HCT116 (cell line): ENCODE measurements around the gene TMC2. TPM values are rescaled to one million over a fixed set of nuclear protein-coding genes. Genes with fewer than 3 reads are reported as not detected.

Experiments used
- ATAC-seq: fragments of 200-7000 bp; cut with Tn5 transposase; 2 replicates; pipeline ENCODE4 v1.9.1; 2020; ENCODE audit warnings: mild to moderate bottlenecking, moderate library complexity
- BruUV-seq: library from RNA; stranded (reverse); fragments of 400-500 nt; replicated peaks from 2 replicates; lab custom pipeline; 2021; lab: Mats Ljungman, UMichigan
- CTCF ChIA-PET: fragments of 300-600 bp; sonication (Branson Sonifier 250); formaldehyde crosslinking; loops from one replicate; lab custom pipeline; 2021; ENCODE audit warnings: antibody characterized with exemption; lab: Charles Lee
- POLR2A ChIA-PET: fragments of 300-600, 350-600 bp; sonication (Branson Sonifier 250); formaldehyde crosslinking; loops from one replicate; lab custom pipeline; 2021; ENCODE audit warnings: antibody characterized with exemption; lab: Charles Lee
- RAD21 ChIA-PET, 2 experiments: fragments of 300-600 bp; sonication (Branson Sonifier 250); formaldehyde crosslinking; loops; one replicate each; lab custom pipeline; 2023; ENCODE audit warnings: low total read pairs in 2 of 2; ENCODE audit not compliant: uncharacterized antibody in 2 of 2, unreplicated experiment in 2 of 2, low non-redundant PET in 1 of 2; lab: Charles Lee
- DNase-seq: peaks from one replicate; pipeline ENCODE4 v3.0.0-alpha.2; 2010; ENCODE audit warnings: low read depth, low spot score
- H2AFZ ChIP-seq: fragments of 200-600 bp; shearing (Covaris generic), sonication (generic); 2 replicates; pipeline ENCODE4 v1.6.1; 2017; ENCODE audit warnings: low read depth, mixed run types, mixed read lengths, antibody characterized with exemption, low read length; ENCODE audit not compliant: poor library complexity, severe bottlenecking
- H3K27ac ChIP-seq: 2 replicates; pipeline ENCODE4 v1.5.1; 2012; ENCODE audit warnings: low read depth, low read length
- H3K27me3 ChIP-seq: fragments of 200-600 bp; sonication (generic); 2 replicates; pipeline ENCODE4 v1.6.1; 2016; ENCODE audit warnings: mixed run types, low read length, mixed read lengths; ENCODE audit not compliant: insufficient read depth
- H3K36me3 ChIP-seq, 2 experiments: fragments of 200-500 bp in 1 of 2; fragments of 200-600 bp in 1 of 2; sonication (Bioruptor generic) in 1 of 2; sonication (generic) in 1 of 2; 2 replicates each; pipeline versions ENCODE4 v1.5.1 to v1.6.1; 2014 to 2016; ENCODE audit warnings: low read length in 2 of 2, inconsistent platforms in 1 of 2, mixed read lengths in 1 of 2, mixed run types in 1 of 2; ENCODE audit not compliant: insufficient read depth in 2 of 2, control insufficient read depth in 1 of 2
- H3K4me1 ChIP-seq, 2 experiments: fragments of 200-600 bp in 1 of 2; sonication (generic) in 1 of 2; 2 replicates each; pipeline versions ENCODE4 v1.5.1 to v1.6.1; 2012 to 2017; ENCODE audit warnings: low read length in 2 of 2, inconsistent platforms in 1 of 2, mild to moderate bottlenecking in 1 of 2, mixed read lengths in 1 of 2, mixed run types in 1 of 2, moderate library complexity in 1 of 2; ENCODE audit not compliant: insufficient read depth in 2 of 2, control insufficient read depth in 1 of 2
- H3K4me2 ChIP-seq: fragments of 200-600 bp; sonication (generic); 2 replicates; pipeline ENCODE4 v1.6.1; 2017; ENCODE audit warnings: mixed run types, low read length, mixed read lengths
- H3K4me3 ChIP-seq, 2 experiments: fragments of 200-600 bp in 1 of 2; sonication (generic) in 1 of 2; replicated peaks in 1 of 2; 2 replicates each; pipeline ENCODE4 v1.5.1; 2011 to 2016; ENCODE audit warnings: low read length in 2 of 2, control low read depth in 1 of 2, low read depth in 1 of 2, mild to moderate bottlenecking in 1 of 2, mixed read lengths in 1 of 2, mixed run types in 1 of 2
- H3K79me2 ChIP-seq: fragments of 200-600 bp; sonication (generic); 2 replicates; pipeline ENCODE4 v1.6.1; 2017; ENCODE audit warnings: mild to moderate bottlenecking, mixed run types, low read length, moderate library complexity, mixed read lengths; ENCODE audit not compliant: insufficient read depth
- H3K9ac ChIP-seq: fragments of 200-600 bp; sonication (generic); 2 replicates; pipeline ENCODE4 v1.6.1; 2016; ENCODE audit warnings: low read length, mixed read lengths
- H3K9me2 ChIP-seq: fragments of 200-600 bp; sonication (generic), shearing (Covaris generic); 2 replicates; pipeline ENCODE4 v1.6.1; 2017; ENCODE audit warnings: mixed run types, mild to moderate bottlenecking, moderate library complexity; ENCODE audit not compliant: insufficient read depth
- H3K9me3 ChIP-seq, 2 experiments: fragments of 200-500 bp in 1 of 2; fragments of 200-600 bp in 1 of 2; sonication (Bioruptor generic) in 1 of 2; sonication (generic) in 1 of 2; 2 replicates each; pipeline ENCODE4 v1.6.1; 2014 to 2017; ENCODE audit warnings: low read length in 2 of 2, mixed read lengths in 2 of 2, inconsistent platforms in 1 of 2, low read depth in 1 of 2, mild to moderate bottlenecking in 1 of 2, mixed run types in 1 of 2, moderate library complexity in 1 of 2; ENCODE audit not compliant: control insufficient read depth in 1 of 2, insufficient read depth in 1 of 2
- H4K20me1 ChIP-seq: fragments of 200-600 bp; sonication (generic), shearing (Covaris generic); 2 replicates; pipeline ENCODE4 v1.6.1; 2017; ENCODE audit warnings: mixed run types, mild to moderate bottlenecking, moderate library complexity; ENCODE audit not compliant: insufficient read depth
- EGR1 ChIP-seq: IDR thresholded peaks from 2 replicates; pipeline ENCODE4 v1.6.1; 2012; ENCODE audit warnings: low read depth
- ELF1 ChIP-seq: IDR thresholded peaks from 2 replicates; pipeline ENCODE4 v1.6.1; 2012; ENCODE audit warnings: low read depth, borderline replicate concordance
- EZH2phosphoT487 ChIP-seq: fragments of 200-600 bp; IDR thresholded peaks from 2 replicates; pipeline ENCODE4 v1.6.1; 2018; ENCODE audit warnings: antibody characterized with exemption, borderline replicate concordance
- POLR2A ChIP-seq: IDR thresholded peaks from 2 replicates; pipeline ENCODE4 v1.7.0; 2011; ENCODE audit warnings: borderline replicate concordance; ENCODE audit not compliant: insufficient read depth, insufficient read length; ENCODE audit errors: extremely low read depth
- RAD21 ChIP-seq: IDR thresholded peaks from 2 replicates; pipeline ENCODE4 v1.6.1; 2012; ENCODE audit warnings: low read depth, mild to moderate bottlenecking
- SP1 ChIP-seq: IDR thresholded peaks from 2 replicates; pipeline ENCODE4 v1.6.1; 2012; ENCODE audit warnings: low read depth
- SRF ChIP-seq: IDR thresholded peaks from 2 replicates; pipeline ENCODE4 v1.6.1; 2012; ENCODE audit warnings: low read depth
- YY1 ChIP-seq: IDR thresholded peaks from 2 replicates; pipeline ENCODE4 v1.6.1; 2011; ENCODE audit warnings: low read length, low read depth, moderate library complexity, mild to moderate bottlenecking; ENCODE audit not compliant: insufficient replicate concordance; ENCODE audit errors: extremely low read depth
- ZNF274 ChIP-seq: fragments of 200-500 bp; sonication (Bioruptor generic); IDR thresholded peaks from 2 replicates; pipeline ENCODE4 v1.6.1; 2014; ENCODE audit warnings: mild to moderate bottlenecking, low read depth, low read length, inconsistent platforms
- intact Hi-C: fragments of 100-400 bp; cut with micrococcal nuclease; formaldehyde crosslinking; loops from 2 replicates; pipeline ENCODE4 v1.10.0; 2022
- total RNA-seq: library from RNA; stranded (reverse); gene quantifications from one replicate; pipeline ENCODE4 v1.2.1, GENCODE V29; 2021; ENCODE audit not compliant: unreplicated experiment
- TF ChIP-seq, protein P1 (sequence below): IDR thresholded peaks from 2 replicates; pipeline ENCODE4 v1.6.1; 2012; ENCODE audit warnings: low read depth
- TF ChIP-seq, protein P2 (sequence below): IDR thresholded peaks from 2 replicates; pipeline ENCODE4 v1.6.1; 2012
- TF ChIP-seq, protein P3 (sequence below): IDR thresholded peaks from 2 replicates; pipeline ENCODE4 v1.6.1; 2011; ENCODE audit warnings: mild to moderate bottlenecking, low read length, moderate library complexity; ENCODE audit not compliant: insufficient replicate concordance; ENCODE audit errors: extremely low read depth
- TF ChIP-seq, protein P4 (sequence below), 3 experiments: fragments of 200-600 bp in 1 of 3; sonication (generic) in 1 of 3; IDR thresholded peaks in 2 of 3; conservative IDR thresholded peaks in 1 of 3; 2 replicates each; pipeline ENCODE4 v1.5.1; 2012 to 2017; ENCODE audit warnings: low read depth in 2 of 3, low read length in 2 of 3, antibody characterized with exemption in 1 of 3, borderline replicate concordance in 1 of 3, control low read depth in 1 of 3, mild to moderate bottlenecking in 1 of 3, mixed read lengths in 1 of 3, mixed run types in 1 of 3, moderate library complexity in 1 of 3; ENCODE audit not compliant: insufficient read depth in 1 of 3
- TF ChIP-seq, protein P5 (sequence below): IDR thresholded peaks from 2 replicates; pipeline ENCODE4 v1.6.1; 2012

TMC2 gene
- total RNA-seq, 1 experiment from 2014 or later: not detected

DNA sequence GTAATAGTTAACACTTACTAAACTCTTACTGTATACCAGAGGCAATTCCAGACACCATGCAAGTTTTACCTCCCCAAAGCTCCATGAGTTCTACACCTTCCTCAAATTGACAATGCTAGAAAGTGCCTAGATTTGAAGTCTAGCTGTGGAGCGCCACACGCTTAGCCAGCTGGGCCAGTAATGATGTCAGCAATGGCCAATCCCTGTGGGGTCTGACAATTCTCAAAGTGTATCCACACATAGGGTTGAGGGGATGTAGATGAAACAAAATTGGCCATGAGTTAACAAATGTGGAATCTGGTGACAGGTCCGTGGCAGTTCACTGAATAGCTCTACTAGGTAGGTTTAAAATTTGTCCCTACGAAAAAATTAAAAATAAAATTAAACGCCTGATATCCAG, 28.9 kb upstream of the TMC2 start:
- Histone ChIP-seq H3K4me3 (peak overlapping the region; percentile 89 to 94; a peak in 3 of 4 replicates), H3K9ac (peak overlapping the region; percentile 83; the same call in 1 of the 2 replicates), H3K27me3 (no peaks in the 10 kb centered on the region), H3K4me2 (peak overlapping the region; percentile 70), H3K9me2 (no peaks in the 10 kb centered on the region), H3K36me3 (no peaks in the 10 kb centered on the region), H3K79me2 (peaks cover 18% of the 10 kb centered on the region), H3K4me1 (peaks cover 5 to 16% of the 10 kb centered on the region in 2 experiments; a peak in 3 of 4 replicates), H3K9me3 (no peaks in the 10 kb centered on the region), H3K27ac (no peak overlapping the region), H2AFZ (no peak overlapping the region), H4K20me1 (no peaks in the 10 kb centered on the region)
- intact Hi-C loops: no loop called here
- POLR2A ChIA-PET: interaction anchor here (1.2 to 1.3 kb wide), 2 partner anchors 15 to 145 kb away, joined by 3 to 4 read pairs; partner anchors contain the start of gene NOP56
- DNase-seq (no peak), ATAC-seq (no peak)
- CTCF ChIA-PET: interaction anchor here (3.4 kb wide), 1 partner anchor 16 kb away, joined by 28 read pairs; no protein-coding TSS in a partner anchor
- BruUV-seq: no TSS peak
- RAD21 ChIA-PET: no interaction called here
- TF ChIP-seq, protein P1, sequence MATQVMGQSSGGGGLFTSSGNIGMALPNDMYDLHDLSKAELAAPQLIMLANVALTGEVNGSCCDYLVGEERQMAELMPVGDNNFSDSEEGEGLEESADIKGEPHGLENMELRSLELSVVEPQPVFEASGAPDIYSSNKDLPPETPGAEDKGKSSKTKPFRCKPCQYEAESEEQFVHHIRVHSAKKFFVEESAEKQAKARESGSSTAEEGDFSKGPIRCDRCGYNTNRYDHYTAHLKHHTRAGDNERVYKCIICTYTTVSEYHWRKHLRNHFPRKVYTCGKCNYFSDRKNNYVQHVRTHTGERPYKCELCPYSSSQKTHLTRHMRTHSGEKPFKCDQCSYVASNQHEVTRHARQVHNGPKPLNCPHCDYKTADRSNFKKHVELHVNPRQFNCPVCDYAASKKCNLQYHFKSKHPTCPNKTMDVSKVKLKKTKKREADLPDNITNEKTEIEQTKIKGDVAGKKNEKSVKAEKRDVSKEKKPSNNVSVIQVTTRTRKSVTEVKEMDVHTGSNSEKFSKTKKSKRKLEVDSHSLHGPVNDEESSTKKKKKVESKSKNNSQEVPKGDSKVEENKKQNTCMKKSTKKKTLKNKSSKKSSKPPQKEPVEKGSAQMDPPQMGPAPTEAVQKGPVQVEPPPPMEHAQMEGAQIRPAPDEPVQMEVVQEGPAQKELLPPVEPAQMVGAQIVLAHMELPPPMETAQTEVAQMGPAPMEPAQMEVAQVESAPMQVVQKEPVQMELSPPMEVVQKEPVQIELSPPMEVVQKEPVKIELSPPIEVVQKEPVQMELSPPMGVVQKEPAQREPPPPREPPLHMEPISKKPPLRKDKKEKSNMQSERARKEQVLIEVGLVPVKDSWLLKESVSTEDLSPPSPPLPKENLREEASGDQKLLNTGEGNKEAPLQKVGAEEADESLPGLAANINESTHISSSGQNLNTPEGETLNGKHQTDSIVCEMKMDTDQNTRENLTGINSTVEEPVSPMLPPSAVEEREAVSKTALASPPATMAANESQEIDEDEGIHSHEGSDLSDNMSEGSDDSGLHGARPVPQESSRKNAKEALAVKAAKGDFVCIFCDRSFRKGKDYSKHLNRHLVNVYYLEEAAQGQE: no peak
- TF ChIP-seq EZH2phosphoT487 (no peak), YY1 (no peak), SP1 (no peak), ELF1 (no peak), RAD21 (no peak), POLR2A (no peak), ZNF274 (no peak), SRF (no peak), EGR1 (no peak)
- TF ChIP-seq, protein P2, sequence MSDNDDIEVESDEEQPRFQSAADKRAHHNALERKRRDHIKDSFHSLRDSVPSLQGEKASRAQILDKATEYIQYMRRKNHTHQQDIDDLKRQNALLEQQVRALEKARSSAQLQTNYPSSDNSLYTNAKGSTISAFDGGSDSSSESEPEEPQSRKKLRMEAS: no peak
- TF ChIP-seq, protein P3, sequence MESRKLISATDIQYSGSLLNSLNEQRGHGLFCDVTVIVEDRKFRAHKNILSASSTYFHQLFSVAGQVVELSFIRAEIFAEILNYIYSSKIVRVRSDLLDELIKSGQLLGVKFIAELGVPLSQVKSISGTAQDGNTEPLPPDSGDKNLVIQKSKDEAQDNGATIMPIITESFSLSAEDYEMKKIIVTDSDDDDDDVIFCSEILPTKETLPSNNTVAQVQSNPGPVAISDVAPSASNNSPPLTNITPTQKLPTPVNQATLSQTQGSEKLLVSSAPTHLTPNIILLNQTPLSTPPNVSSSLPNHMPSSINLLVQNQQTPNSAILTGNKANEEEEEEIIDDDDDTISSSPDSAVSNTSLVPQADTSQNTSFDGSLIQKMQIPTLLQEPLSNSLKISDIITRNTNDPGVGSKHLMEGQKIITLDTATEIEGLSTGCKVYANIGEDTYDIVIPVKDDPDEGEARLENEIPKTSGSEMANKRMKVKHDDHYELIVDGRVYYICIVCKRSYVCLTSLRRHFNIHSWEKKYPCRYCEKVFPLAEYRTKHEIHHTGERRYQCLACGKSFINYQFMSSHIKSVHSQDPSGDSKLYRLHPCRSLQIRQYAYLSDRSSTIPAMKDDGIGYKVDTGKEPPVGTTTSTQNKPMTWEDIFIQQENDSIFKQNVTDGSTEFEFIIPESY: no peak
- TF ChIP-seq, protein P4, sequence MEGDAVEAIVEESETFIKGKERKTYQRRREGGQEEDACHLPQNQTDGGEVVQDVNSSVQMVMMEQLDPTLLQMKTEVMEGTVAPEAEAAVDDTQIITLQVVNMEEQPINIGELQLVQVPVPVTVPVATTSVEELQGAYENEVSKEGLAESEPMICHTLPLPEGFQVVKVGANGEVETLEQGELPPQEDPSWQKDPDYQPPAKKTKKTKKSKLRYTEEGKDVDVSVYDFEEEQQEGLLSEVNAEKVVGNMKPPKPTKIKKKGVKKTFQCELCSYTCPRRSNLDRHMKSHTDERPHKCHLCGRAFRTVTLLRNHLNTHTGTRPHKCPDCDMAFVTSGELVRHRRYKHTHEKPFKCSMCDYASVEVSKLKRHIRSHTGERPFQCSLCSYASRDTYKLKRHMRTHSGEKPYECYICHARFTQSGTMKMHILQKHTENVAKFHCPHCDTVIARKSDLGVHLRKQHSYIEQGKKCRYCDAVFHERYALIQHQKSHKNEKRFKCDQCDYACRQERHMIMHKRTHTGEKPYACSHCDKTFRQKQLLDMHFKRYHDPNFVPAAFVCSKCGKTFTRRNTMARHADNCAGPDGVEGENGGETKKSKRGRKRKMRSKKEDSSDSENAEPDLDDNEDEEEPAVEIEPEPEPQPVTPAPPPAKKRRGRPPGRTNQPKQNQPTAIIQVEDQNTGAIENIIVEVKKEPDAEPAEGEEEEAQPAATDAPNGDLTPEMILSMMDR (IDR thresholded peaks at IDR 0.05 in 2 of 3, conservative IDR thresholded peaks at IDR 0.05 in 1 of 3; ENCODE audit: borderline replicate concordance in 1 of 3, insufficient read depth in 1 of 3, low read depth in 2 of 3, low read length in 2 of 3): no peak
- TF ChIP-seq, protein P5, sequence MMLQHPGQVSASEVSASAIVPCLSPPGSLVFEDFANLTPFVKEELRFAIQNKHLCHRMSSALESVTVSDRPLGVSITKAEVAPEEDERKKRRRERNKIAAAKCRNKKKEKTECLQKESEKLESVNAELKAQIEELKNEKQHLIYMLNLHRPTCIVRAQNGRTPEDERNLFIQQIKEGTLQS: no peak
